ENCODE results near the gene TBC1D3H. TPM values are rescaled to one million over a fixed set of nuclear protein-coding genes. Genes with fewer than 3 reads are reported as not detected.
"Not testable (repeated sequence)": the region's sequence is repeated elsewhere in the genome, so short reads cannot be mapped to it uniquely, and the experiment has no call there.

Gene TBC1D3H
- 0.05 TPM for total RNA-seq
- 11.9 TPM for polyA plus RNA-seq
- long read RNA-seq, donor 1, result 0 reads
- long read RNA-seq, donor 2, result 0 reads
- long read RNA-seq, donor 3, result 0 reads
- long read RNA-seq, donor 4, result 0 reads
- long read RNA-seq, donor 5, result 0 reads
- long read RNA-seq, donor 6, result 0 reads
- long read RNA-seq, donor 7, result 0 reads
- long read RNA-seq, donor 8, result 0 reads
- long read RNA-seq, donor 9, result 0 reads
- long read RNA-seq, donor 10, result 0 reads

DNA sequence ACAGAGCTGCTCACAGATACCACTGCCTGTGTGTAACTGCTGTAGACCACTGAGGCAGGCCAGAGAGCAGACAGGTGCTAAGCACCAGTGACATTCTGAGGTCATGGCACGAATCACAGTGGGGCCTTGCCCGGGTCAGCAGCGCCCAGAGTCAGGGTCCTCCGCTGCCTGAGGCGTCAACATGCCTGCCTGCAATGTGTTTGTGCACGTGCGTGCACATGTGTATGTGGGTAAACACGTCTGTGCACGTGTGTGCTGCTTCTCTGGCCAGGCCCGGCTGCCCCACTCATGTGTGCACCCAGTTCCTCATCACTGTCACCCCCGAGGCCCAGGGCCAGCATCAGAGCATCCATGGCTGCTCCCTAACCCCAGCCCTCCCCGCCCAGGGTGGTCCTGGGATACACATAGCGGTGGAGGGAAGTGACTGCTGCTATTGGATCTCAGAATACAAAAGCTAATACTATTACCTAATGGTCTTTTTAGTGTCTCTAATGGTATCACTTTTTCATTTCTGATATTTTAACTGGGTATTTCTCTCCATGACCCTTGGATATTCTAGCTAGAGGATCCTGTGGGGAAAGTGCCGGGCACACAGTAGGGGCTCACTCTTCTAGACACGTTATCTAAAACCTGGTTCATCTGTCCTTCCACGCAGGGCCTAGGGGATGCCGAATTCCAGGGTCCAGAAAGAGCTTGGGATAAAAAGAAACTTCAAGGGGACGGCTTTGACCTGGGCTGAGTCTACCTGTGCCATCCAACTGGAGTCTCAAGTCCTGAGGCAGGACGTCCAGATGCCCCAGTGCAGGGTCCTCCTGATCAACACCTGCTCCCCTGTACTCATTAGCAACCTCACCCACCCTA, at the start of gene TBC1D3H:
Gene TBC1D3H (minus strand): TSS at position 51 of the 861 bp plus-strand sequence. CDS start 1,540 bp downstream, outside the sequence.
- not testable (repeated sequence) for H3K27me3 ChIP-seq (ENCODE audit: control insufficient read depth in 2 of 2, insufficient read depth in 1 of 2, low read length in 1 of 2); H3K9me3 ChIP-seq (ENCODE audit: control insufficient read depth in 2 of 2, insufficient read depth in 1 of 2, low read length in 1 of 2); H3K36me3 ChIP-seq (ENCODE audit: control insufficient read depth in 2 of 2, insufficient read depth in 2 of 2, low read length in 1 of 2); H3K27ac ChIP-seq (ENCODE audit: low read depth in 1 of 2, low read length in 1 of 2); H3K4me3 ChIP-seq (ENCODE audit: low read length in 2 of 2); H3K4me1 ChIP-seq (ENCODE audit: control insufficient read depth in 2 of 2, insufficient read depth in 2 of 2, low read length in 2 of 2)
- 86% methylated on average over 16 of the region's 19 CpGs for WGBS
- DNase-seq (ENCODE audit: low read depth in 6 of 9, low spot score in 9 of 9), result peak in 1 of 9 donors; percentile 0

DNA sequence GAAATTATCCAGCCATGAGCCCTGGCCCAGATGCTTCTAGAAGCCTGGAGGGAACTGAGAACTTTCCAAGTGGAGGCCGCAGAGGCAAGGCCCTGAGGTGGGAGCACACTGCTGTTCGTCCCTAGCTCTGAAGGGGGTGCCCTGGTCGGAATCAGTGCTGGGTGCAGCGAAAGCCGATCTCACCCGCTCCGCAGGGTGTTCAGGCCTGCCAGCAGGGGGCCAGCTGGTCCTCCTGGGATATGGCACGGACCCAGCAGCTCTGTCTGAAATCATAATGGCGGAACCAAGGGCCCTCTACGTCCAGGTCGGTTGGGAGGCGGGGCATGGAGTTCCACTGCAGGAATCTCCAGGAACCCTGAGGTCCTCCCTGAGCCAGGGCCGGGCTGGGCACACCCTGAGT, 40.7 kb upstream of the TBC1D3H start:
- not testable (repeated sequence) for H3K27me3 ChIP-seq (ENCODE audit: control insufficient read depth in 2 of 2, insufficient read depth in 1 of 2, low read length in 1 of 2); DNase-seq (ENCODE audit: low read depth in 6 of 9, low spot score in 9 of 9); H3K27ac ChIP-seq (ENCODE audit: low read depth in 1 of 2, low read length in 1 of 2); H3K9me3 ChIP-seq (ENCODE audit: control insufficient read depth in 2 of 2, insufficient read depth in 1 of 2, low read length in 1 of 2); H3K36me3 ChIP-seq (ENCODE audit: control insufficient read depth in 2 of 2, insufficient read depth in 2 of 2, low read length in 1 of 2); H3K4me3 ChIP-seq (ENCODE audit: low read length in 2 of 2); H3K4me1 ChIP-seq (ENCODE audit: control insufficient read depth in 2 of 2, insufficient read depth in 2 of 2, low read length in 2 of 2)
- no CpG with 5 or more reads among the region's 13 CpGs for WGBS

DNA sequence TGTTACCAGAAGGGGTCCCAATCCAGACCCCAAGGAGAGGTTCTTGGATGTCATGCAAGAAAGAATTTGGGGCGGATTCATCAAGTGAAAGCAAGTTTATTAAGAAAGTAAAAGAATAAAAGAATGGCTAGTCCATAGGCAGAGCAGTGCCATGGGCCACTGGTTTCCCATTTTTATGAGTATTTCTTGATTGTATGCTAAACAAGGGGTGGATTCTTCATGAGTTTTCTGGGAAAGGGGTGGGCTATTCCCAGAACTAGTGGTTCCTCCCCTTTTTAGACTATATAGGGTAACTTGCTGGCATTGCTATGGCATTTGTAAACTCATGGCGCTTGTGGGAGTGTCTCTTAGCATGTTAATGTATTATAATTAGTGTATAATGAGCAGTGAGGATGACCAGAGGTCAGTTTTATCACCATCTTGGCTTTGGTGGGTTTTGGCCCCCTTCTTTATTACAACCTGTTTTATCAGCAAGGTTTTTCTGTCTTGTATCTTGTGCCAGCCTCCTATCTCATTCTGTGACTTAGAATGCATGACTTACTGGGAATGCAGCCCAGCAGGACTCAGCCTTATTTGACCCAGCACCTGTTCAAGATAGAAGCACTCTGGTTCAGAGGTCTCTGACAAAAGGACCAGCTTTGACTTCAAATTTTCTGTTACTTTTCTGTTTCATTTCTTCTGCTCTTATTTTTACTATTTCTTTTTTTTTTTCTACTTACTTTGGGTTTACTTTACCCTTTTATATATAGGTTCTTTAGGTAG, 27.1 kb upstream of the TBC1D3H start:
- H3K27ac ChIP-seq (ENCODE audit: low read depth in 1 of 2, low read length in 1 of 2); H3K9me3 ChIP-seq (ENCODE audit: control insufficient read depth in 2 of 2, insufficient read depth in 1 of 2, low read length in 1 of 2): not testable (repeated sequence)
- WGBS, result no CpG with 5 or more reads among the region's 2 CpGs

DNA sequence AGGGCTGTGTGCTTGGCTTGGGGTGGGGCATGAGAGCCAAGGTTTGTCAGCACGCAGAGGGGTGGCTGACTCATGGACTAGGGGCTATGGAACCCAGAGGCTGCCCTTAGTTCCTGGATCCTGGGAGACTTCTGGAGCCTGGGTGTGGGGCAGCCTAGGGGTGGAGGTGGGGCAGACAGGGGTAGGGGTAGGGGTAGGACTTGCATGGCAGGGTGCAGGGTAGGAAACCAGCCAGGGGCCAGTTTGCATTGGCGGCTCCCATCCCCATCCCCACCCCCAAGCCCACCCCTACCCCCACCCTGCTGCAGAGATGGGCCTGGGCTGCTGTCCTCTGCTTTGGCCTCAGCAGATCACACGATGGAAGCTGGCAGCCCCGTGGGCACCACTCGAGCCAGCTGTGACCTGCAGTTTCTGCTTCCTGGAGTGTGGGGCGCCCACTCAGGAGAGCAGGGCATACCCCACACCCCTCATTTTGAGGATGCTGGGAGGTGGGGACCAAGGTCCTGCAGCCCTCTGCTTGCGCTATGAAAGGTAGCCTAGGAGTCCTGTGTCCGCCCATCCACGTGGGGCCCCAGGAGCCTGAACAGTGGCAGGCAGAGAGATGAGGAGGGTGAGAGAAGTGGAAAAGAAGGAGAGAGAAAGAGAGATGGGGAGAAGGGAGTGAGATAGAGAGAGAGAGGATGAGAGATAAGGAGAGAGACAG, 2.9 kb upstream of the TBC1D3H start:
- not testable (repeated sequence) for H3K9me3 ChIP-seq (ENCODE audit: control insufficient read depth in 2 of 2, insufficient read depth in 1 of 2, low read length in 1 of 2); DNase-seq (ENCODE audit: low read depth in 6 of 9, low spot score in 9 of 9)
- 100% methylated on average over 1 of the region's 9 CpGs for WGBS

More for the DNA sequence above, 27.1 kb upstream of the TBC1D3H start:
- H3K4me3 ChIP-seq (ENCODE audit: low read length in 2 of 2); H3K4me1 ChIP-seq (ENCODE audit: control insufficient read depth in 2 of 2, insufficient read depth in 2 of 2, low read length in 2 of 2); H3K27me3 ChIP-seq (ENCODE audit: control insufficient read depth in 2 of 2, insufficient read depth in 1 of 2, low read length in 1 of 2); DNase-seq (ENCODE audit: low read depth in 6 of 9, low spot score in 9 of 9); H3K36me3 ChIP-seq (ENCODE audit: control insufficient read depth in 2 of 2, insufficient read depth in 2 of 2, low read length in 1 of 2): not testable (repeated sequence)

DNA sequence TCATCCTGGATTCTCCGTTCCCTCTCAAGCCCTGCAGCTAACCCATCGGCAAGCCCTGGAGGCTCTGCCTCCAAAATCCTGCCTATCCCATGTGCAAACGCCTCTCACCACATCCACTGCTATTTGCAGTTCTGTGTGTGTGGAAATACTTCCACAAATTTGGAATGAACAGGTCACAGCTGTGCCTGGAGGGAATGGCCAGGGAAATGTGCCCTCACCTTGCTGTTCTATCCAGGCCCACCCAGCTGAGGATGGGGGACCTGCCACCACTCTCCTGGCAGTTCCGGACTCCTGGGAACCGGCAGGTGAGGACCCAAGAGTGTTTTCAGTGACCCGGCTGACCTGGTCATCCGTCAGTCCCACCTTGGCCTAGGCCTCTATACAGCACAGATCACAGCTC, 12.3 kb downstream of the TBC1D3H start:
- not testable (repeated sequence) for DNase-seq (ENCODE audit: low read depth in 6 of 9, low spot score in 9 of 9); H3K9me3 ChIP-seq (ENCODE audit: control insufficient read depth in 2 of 2, insufficient read depth in 1 of 2, low read length in 1 of 2); H3K27ac ChIP-seq (ENCODE audit: low read depth in 1 of 2, low read length in 1 of 2); H3K27me3 ChIP-seq (ENCODE audit: control insufficient read depth in 2 of 2, insufficient read depth in 1 of 2, low read length in 1 of 2); H3K4me3 ChIP-seq (ENCODE audit: low read length in 2 of 2); H3K4me1 ChIP-seq (ENCODE audit: control insufficient read depth in 2 of 2, insufficient read depth in 2 of 2, low read length in 2 of 2); H3K36me3 ChIP-seq (ENCODE audit: control insufficient read depth in 2 of 2, insufficient read depth in 2 of 2, low read length in 1 of 2)
- WGBS, result no CpG with 5 or more reads among the region's 7 CpGs

More for the DNA sequence above, 2.9 kb upstream of the TBC1D3H start:
- not testable (repeated sequence) for H3K36me3 ChIP-seq (ENCODE audit: control insufficient read depth in 2 of 2, insufficient read depth in 2 of 2, low read length in 1 of 2); H3K4me1 ChIP-seq (ENCODE audit: control insufficient read depth in 2 of 2, insufficient read depth in 2 of 2, low read length in 2 of 2); H3K4me3 ChIP-seq (ENCODE audit: low read length in 2 of 2); H3K27me3 ChIP-seq (ENCODE audit: control insufficient read depth in 2 of 2, insufficient read depth in 1 of 2, low read length in 1 of 2); H3K27ac ChIP-seq (ENCODE audit: low read depth in 1 of 2, low read length in 1 of 2)

DNA sequence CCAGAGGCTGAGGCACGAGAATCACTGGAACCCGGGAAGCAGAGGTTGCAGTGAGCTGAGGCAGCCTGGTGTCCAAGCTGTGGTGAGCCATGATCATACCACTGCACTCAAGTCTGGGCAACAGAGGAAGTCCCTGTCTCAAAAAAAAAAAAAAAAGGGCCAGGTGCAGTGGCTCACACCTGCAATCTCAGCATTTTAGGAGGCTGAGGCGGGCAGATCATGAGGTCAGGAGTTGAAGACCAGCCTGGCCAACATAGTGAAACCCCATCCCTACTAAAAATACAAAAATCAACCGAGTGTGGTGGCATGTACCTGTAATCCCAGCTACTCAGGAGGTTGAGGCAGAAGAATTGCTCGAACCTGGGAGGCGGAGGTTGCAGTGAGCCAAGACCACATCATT, 25.7 kb downstream of the TBC1D3H start:
- H3K36me3 ChIP-seq (ENCODE audit: control insufficient read depth in 2 of 2, insufficient read depth in 2 of 2, low read length in 1 of 2); DNase-seq (ENCODE audit: low read depth in 6 of 9, low spot score in 9 of 9); H3K9me3 ChIP-seq (ENCODE audit: control insufficient read depth in 2 of 2, insufficient read depth in 1 of 2, low read length in 1 of 2); H3K4me1 ChIP-seq (ENCODE audit: control insufficient read depth in 2 of 2, insufficient read depth in 2 of 2, low read length in 2 of 2); H3K4me3 ChIP-seq (ENCODE audit: low read length in 2 of 2); H3K27me3 ChIP-seq (ENCODE audit: control insufficient read depth in 2 of 2, insufficient read depth in 1 of 2, low read length in 1 of 2); H3K27ac ChIP-seq (ENCODE audit: low read depth in 1 of 2, low read length in 1 of 2): not testable (repeated sequence)
- 96% methylated on average over 2 of the region's 6 CpGs for WGBS

Other genes with a start within 250 kb of the TBC1D3H start
- 1.3 TPM for gene TBC1D3B, start 211.8 kb downstream of the TBC1D3H start, total RNA-seq
- gene TBC1D3B, start 211.8 kb downstream of the TBC1D3H start, polyA plus RNA-seq, result 3.9 TPM
- 4.3 TPM for gene CCL3L1, start 191.7 kb downstream of the TBC1D3H start, total RNA-seq
- 1.9 TPM for gene CCL3L1, start 191.7 kb downstream of the TBC1D3H start, polyA plus RNA-seq
- gene CCL4L2, start 177.4 kb downstream of the TBC1D3H start, total RNA-seq, result 11.8 TPM
- gene CCL4L2, start 177.4 kb downstream of the TBC1D3H start, polyA plus RNA-seq, result 2.4 TPM
- gene TBC1D3I, start 123.9 kb downstream of the TBC1D3H start, total RNA-seq, result not detected
- gene TBC1D3I, start 123.9 kb downstream of the TBC1D3H start, polyA plus RNA-seq, result 0.87 TPM
- gene TBC1D3G, start 64.6 kb downstream of the TBC1D3H start, total RNA-seq, result not detected
- 0.94 TPM for gene TBC1D3G, start 64.6 kb downstream of the TBC1D3H start, polyA plus RNA-seq
- gene ZNHIT3, start 98.2 kb upstream of the TBC1D3H start, total RNA-seq, result 64.0 TPM
- gene ZNHIT3, start 98.2 kb upstream of the TBC1D3H start, polyA plus RNA-seq, result 68.0 TPM
- gene MYO19, start 146.4 kb upstream of the TBC1D3H start, total RNA-seq, result 24.0 TPM
- gene MYO19, start 146.4 kb upstream of the TBC1D3H start, polyA plus RNA-seq, result 27.6 TPM
- 3.4 TPM for gene PIGW, start 146.6 kb upstream of the TBC1D3H start, total RNA-seq
- 5.1 TPM for gene PIGW, start 146.6 kb upstream of the TBC1D3H start, polyA plus RNA-seq
- gene GGNBP2, start 156.5 kb upstream of the TBC1D3H start, total RNA-seq, result 55.5 TPM
- 119 TPM for gene GGNBP2, start 156.5 kb upstream of the TBC1D3H start, polyA plus RNA-seq
- gene DHRS11, start 203.4 kb upstream of the TBC1D3H start, total RNA-seq, result 3.0 TPM
- gene DHRS11, start 203.4 kb upstream of the TBC1D3H start, polyA plus RNA-seq, result 5.1 TPM
- 4.9 TPM for gene MRM1, start 213.1 kb upstream of the TBC1D3H start, total RNA-seq
- 6.2 TPM for gene MRM1, start 213.1 kb upstream of the TBC1D3H start, polyA plus RNA-seq